Activated effector memory CD4-positive, alpha-beta T cell treated with anti-CD3 and anti-CD28 coated beads, Interleukin-2, amount 50 U/mL, for 16 hours (primary cell): ENCODE measurements around the gene PRSS8.
"Not testable (repeated sequence)": the region's sequence is repeated elsewhere in the genome, so short reads cannot be mapped to it uniquely, and the experiment has no call there.

ENCODE experiments used
- DNase-seq: peaks from one replicate; pipeline ENCODE4 v3.0.0-alpha.2; 2020

PRSS8 gene

DNA sequence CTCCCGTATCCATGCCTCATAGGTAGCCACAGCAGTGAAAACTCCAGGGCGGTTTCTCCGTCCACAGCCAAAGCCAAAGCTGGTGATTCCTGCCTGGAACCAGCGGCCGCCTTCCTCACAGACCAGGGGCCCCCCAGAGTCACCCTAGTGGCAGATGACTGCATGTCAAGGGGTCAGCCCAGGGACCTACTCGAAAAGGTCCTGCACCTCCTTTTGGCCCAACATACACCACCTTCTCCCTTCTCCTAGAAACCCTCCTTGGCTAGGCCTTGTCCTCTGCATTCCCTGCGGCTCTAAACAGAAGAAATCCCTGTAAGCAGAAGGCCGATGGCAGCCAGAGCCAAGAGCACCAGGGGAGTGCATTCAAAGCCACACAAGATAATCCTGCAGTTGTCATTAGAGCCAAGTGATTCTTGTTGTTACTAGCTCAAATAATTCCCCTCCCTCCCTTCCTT is 8.2 kb upstream of the PRSS8 start:
- DNase-seq = no peak

DNA sequence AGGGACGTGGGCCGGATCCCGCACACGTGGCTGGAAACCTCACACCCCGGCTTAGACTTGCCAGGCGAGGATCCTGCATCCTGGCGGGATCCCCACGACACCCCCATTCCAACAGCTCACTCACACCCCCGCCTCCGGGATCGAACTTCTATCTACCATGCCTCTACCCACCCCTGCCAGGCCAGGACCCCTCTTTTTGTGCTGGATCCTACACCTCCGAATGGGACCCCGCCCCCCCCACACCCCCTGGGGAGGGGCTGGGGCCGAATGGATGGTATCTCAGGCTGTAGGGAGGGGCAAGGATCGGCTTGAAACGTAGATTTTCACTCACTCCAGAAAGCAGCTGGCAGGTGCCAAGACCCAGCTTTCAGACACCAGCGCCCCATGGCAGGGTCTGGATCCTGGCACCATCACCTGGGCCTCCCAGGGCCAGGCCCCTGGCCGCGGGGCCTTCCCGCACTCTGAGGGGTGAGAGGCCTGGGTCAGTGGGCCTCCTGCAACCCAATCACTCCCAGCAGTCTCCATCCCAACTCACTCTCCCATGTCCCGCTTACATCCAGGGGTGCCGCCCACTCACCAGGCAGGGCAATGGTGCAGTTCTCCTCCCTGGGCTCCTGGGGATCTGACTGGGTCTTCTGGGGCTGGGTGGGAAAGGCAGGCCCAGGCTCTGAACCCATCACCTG is 7.6 kb upstream of the PRSS8 start:
- no peak for DNase-seq

DNA sequence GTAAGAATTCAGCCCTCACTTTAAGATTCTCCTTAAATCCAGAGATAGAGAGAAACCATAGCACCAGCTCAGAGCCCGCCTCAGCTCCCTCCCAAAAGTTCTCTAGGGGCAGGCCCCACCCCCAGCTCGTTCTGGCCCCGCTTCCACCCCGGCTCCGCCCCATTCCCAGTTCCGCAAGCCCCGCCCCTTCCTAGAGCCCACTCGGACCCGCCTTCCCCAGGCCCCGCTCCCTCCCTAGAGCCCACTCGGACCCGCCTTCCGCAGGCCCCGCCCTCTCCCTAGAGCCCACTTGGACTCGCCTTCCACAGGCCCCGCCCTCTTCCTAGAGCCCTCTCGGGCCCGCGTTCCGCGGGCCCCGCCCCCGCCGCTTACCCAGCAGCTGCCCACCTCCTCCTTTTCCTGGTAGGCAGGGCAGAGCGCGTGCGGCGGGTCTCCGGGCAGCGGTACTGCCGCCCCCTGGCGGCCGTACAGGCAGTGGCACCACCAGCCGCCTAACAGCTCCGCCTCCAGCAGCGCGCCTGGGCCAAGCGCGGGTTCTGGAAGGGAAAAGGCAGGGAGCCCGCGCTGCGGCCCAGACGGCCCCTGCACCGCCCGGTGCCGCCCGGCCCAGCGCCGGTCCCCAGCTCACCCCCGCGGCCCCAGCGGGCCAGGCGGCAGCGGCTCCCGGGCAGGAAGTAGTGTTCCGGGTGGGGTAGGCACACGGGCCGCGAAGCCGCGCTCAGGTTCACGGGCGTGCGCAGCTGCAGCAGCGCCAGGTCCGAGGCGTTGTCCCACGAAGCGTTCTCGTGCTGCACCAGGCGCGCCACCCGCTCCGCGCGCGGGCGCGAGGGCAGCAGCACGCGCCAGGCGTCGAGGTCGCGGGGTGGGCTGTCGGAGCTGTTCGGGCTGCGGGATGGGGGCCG is 6.8 kb upstream of the PRSS8 start:
- DNase-seq = peak; percentile 98

DNA sequence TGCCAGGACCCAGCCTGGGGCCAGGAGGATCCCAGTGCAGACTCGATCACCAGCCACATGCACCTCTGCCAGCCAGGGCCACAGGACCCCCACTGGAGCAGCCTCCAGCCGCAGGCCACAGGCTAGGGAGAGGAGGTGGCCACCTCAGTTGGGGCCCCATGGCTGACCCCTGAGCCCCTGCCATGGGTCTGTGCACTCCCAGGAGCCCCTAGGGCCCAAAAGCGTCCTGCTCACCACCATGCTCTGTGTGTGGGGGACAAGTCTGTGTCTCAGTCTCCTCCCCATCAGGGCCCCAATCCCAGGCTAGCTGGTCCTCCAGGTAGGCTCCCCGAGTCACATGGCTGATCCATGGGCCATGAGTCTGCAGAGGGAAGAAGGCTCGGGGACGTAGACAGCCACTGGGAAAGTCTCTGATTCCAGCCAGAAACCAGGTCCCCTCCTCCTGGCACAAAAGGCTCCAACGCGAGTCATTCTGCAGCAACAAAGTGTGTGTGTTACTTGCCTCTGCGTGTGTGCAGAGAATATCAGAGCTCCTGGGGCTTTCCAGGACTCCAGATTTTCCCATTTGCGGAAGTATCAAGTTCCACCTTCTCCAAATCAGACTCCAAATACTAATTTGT is 6.1 kb upstream of the PRSS8 start:
- DNase-seq = peak; percentile 65

DNA sequence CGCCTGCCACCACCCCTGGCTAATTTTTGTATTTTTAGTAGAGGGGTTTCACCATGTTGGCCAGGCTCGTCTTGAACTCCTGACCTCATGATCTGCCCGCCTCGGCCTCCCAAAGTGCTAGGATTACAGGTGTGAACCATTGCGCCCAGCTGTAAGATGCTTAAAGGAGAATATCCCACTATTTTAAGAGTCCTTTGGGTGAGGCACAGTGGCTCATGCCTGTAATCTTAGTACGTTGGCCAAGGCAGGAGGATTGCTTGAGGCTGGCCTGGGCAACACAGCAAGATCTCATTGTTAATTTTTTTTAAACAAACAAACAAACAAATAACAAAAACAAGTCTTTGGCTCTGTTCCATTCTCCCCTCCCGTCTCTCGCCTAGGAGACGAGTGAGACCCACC is 5.5 kb upstream of the PRSS8 start:
- not testable (repeated sequence) for DNase-seq

DNA sequence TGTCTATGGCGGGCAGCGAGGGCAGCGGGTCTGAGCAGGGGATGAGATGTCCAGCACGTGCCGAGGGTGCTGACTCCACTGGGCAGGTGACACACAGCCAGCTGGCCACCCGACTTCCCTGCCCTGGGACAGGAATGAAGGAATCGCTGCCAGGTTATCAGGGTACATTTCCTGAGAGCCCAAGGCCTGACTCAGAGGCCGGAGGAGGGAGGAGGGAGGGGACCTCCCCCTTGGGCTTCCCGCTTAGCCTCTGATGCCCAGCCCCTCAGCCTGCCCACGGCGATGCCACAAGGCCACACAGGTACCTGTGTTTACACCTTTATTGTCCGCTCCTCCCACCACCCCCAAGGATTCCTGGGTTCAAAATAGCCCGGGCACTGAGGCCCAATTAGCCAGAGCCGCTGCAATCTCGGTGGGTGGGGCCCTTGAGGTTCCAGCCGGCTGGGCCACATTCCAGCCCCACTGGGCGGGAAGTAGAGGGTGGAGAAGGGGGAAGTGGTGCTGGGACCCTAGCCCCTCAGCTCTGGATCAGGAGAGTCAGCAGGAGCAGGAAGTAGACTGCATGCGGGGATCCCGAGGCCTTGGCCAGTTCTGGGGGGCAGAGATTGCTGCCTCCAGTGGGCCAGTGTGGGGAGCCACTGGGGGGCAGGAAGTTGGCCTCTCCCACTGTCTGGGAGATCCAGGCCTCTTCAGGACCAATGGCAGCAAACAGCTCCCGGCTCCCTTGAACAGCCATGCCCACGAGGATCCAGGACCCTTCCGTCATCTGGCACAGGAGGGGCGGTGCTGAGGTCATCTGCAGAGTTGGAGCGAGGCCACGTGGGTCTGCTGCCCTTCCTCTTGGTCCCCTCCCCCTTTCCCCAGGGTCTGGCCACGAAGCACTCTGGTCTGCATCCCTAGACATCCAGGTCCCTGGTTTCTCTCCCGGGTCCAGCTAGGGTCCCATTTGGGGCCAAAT is 3.4 kb upstream of the PRSS8 start:
- DNase-seq = no peak

DNA sequence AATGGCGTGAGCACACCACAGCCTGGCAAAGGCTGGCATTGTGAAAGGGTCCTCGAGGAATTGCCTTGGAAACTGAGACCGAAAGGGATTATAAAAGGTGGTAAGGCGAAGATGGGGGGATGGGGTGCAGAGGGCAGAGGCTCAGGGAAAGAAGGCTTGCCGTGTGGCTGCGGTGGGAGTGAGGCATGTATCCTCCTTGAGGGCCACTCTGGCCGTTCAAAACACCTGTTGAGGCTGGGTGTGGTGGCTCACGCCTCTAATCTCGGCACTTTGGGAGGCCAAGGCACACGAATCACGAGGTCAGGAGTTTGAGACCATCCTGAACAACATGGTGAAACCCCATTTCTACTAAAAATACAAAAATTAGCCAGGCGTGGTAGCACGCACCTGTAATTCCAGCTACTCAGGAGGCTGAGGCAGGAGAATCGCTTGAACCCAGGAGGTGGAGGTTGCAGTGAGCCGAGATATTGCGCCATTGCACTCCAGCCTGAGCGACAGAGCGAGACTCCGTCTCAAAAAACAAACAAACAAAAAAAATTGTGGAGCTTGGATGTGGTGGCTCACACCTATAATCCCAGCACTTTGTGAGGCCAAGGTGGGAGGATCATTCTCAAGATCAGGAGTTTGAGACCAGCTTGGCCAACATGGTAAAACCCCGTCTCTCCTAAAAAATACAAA is 1.4 kb upstream of the PRSS8 start:
- not testable (repeated sequence) for DNase-seq

DNA sequence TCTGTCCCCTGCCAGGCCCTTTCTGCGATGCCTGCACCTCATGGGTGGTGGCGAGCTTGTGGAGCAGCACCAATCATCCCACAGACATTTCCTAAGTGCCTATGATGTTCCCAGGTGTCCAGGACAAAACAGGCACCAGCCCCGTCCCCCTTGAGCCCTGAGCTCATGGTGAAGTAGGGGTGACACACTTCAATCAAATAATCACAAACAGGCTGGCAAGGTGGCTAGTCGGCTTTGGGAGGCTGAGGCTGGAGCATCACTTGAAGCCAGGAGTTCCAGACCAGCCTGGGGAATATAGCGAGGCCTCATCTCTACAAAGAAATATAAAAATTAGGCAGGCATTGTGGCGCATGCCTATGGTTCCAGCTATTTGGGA is 748 bp upstream of the PRSS8 start:
- DNase-seq = no peak

DNA sequence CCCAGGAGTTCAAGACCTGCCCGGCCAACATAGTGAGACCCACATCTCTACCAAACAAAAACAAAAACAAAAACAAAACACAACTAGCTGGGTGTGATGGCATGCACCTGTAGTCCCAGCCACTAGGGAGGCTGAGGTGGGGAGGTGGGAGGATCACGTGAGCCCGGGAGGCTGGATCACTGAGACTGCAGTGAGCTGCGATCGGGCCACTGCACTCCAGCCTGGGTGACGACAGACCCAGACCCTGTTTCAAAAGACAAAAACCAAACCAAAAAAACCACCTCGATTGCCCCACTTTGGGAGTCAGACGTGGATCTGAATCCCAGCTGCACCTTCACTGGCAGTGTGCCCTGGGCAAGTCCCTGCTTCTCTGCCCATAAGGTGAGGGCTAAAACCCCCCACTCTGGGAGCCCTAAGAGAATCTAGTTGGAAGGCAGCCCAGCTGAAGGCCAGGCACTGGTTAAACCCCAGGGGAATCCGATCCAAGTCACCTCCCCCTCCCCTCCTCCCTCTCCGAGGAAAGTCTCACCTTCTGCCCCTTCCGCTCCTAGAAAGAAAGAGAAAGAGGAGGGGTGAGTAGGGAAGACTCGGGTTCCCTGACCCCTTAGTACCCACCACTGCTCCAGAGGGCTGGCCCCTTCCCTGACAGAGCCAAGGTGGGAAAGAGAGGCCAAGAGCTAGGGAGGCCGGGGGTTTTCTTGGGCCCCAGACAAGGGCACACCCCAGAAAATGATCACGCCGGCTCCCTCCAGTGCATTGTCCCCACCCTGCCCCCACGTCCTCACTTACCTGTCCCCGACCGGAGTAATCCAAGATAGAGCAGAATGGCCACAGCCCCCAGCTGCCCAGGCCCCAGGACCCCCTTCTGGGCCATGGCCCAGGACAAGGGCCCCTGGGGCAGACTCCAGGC is 647 bp downstream of the PRSS8 start:
- DNase-seq = no peak

DNA sequence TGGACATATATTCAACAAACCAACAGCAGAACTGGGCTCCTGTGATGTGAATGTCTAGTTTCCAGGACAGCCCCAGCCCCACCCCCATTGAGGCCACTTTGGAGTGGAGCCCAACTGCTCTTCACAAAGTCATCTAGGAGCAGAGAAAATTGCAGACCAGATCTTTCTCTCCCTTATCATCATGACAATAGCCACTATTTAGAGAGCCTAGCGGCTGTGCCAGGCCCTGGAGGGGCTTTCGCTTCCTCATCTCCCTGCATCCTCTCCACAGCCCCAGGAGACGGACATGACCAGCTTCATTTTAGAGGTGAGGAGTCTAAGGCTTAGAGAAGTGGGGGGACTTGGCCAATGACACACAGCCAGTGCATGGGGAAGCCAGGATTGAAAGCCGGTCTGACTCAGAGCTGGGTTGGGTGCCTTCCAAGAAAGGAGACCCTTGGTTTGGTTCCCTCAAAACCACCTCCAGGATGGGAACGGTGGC is 1.4 kb downstream of the PRSS8 start:
- DNase-seq = no peak

DNA sequence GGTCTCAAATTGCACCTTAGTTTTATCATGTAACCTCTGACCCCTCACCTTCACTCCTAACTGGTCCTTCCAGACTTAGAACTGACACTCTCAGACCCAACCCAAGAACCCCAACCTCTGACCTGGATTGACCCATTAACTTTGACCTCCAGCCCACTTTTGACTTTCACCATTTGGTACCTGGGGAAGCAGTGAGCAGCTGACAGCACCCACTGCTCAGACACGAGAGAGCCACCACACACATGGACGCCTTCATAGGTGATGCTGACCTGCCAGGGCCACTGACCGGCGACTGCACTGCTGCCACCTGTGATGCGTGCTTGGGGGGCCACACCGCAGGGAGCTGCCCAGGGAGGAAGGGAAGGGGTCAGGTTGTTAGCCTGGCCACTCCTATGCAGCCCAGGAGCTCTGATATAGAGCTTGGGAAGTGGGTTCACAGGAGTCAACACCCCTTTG is 2.5 kb downstream of the PRSS8 start:
- no peak for DNase-seq

DNA sequence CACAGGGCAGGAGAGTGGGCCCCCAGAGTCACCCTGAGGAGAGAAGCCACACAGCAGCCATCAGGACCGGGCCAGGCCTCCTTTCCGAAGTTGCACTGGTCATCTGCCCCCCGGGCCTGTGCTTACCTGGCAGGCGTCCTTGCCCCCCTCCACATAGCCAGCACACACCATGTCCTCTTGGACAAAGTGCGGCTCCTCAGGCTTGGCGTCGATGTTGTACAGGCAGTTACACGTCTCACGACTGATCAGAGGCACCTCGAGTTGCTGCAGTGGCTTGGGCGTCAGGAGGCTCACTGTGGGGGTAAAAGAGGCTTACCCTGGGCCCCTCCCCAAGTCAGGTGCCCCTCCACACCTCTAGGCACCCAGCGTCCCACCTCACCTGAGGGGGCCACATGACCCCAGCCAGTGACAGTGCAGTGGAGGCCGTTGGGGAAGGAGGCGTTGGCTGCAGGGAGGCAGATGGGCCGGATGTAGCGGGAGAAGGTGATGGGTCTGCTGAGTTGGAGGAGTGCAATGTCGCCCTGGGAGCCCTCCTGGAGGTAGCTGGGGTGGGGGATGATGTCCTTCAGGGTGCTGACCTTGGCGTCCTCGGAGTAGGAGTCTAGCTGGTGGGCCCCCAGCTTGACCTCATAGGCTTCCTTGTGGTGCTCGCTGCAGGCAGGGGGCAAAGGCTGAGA is 3.1 kb downstream of the PRSS8 start:
- no peak for DNase-seq

DNA sequence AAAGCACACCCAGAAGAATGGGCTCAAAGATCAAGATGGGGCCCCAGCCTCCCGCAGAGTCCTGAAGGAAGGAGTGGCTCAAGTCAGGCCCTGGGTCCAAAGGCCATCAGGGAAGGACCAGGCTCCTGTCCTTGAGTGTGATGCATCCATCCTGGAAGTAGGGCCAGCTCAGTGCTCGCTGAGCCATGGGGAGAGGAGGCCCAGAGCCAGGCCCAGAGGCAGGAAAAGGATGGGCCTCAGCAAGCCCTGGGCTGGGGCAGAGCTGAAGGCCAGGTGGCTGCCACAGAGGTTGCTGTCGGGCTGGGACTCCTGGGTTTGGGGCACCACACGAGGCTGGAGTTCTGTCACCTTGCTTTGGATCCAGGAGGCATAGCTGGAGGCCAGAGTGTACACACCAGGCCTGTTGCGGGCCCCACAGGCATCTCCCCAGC is 3.7 kb downstream of the PRSS8 start:
- no peak for DNase-seq

DNA sequence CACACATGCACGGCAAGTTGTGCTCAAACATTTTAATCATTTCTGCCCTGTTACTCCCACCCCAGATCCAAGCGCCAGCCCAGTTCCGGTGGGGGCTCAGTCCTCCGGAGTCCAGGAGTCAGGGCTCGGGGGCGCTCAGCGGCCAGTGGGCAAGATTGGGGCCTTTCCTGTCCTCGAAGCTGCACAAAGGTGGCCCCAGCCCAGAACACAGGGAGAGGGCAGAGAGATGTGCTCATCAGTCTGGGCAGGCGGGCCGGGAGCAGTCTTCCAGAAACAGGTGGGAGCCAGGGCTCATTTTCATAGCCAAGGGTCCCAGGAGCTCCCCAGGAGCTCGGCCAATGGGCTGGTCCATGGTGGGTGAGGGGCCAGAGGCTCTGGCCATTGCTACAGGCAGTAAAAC is 4.1 kb downstream of the PRSS8 start:
- no peak for DNase-seq

DNA sequence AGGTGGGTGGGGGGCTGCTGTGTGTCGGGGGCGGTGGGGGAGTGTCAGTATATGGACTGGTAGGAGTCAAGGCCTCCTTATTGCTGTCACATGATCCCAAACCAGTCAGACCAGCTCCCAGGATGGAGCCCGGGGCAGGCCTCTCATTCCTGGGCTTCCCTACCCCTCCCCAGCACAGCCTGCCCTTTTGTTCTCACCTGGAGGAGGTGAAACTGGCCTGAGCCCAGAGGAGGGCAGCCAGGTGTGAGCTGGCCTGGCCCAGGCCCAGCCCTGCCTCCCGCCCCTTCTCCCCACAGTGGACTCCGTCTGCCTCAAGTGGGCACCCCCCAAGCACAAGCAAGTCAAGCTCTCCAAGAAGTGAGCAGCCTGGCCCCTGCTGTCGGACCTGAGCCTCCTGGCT is 4.6 kb downstream of the PRSS8 start:
- no peak for DNase-seq

DNA sequence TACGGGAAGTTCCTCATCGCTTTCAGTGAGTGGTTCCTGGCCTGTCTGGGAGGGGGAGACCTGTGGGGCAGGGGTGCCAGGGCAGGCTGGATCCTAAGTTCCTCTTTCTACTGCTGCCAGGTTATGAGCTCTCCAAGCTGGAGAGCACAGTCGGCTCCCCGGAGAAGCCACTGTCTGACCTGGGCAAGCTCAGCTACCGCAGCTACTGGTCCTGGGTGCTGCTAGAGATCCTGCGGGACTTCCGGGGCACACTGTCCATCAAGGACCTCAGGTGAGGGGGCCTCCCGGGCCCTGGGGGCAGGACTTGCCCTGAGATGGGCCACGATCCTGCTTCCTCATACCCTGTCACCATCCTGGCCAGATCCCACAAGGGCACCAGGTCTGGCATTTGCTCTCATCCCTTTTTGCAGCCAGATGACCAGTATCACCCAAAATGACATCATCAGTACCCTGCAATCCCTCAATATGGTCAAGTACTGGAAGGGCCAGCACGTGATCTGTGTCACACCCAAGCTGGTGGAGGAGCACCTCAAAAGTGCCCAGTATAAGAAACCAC is 5.1 kb downstream of the PRSS8 start:
- no peak for DNase-seq

DNA sequence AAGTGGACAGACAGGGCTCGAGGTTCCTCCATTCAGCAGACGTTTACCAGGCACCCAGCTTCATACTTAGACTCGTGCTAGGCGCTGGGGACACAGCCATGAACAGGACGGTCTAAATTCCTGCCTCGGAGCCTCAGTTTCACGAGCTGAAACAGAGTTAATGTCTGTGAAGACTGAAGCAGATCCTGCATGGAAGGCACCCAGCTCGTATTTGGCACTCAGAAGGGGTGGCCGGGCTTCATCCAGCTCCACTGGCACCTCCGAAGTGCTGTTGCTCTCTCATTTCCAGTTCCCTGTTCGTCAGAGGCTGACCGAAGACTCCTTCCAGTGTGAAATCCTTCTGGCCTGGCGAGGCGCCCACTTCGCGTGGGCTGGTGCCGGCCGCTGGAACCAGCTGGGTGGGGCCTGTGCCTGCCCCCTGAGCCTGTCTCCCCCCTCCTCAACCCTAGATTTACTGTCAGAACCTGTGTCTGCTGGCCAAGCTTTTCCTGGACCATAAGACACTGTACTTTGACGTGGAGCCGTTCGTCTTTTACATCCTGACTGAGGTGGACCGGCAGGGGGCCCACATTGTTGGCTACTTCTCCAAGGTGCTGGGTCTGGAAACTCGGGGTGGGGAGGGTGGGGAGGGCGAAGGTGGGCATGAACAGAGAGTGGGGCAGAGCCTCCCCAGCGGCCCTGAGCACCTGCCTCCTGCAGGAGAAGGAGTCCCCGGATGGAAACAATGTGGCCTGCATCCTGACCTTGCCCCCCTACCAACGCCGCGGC is 5.8 kb downstream of the PRSS8 start:
- no peak for DNase-seq

DNA sequence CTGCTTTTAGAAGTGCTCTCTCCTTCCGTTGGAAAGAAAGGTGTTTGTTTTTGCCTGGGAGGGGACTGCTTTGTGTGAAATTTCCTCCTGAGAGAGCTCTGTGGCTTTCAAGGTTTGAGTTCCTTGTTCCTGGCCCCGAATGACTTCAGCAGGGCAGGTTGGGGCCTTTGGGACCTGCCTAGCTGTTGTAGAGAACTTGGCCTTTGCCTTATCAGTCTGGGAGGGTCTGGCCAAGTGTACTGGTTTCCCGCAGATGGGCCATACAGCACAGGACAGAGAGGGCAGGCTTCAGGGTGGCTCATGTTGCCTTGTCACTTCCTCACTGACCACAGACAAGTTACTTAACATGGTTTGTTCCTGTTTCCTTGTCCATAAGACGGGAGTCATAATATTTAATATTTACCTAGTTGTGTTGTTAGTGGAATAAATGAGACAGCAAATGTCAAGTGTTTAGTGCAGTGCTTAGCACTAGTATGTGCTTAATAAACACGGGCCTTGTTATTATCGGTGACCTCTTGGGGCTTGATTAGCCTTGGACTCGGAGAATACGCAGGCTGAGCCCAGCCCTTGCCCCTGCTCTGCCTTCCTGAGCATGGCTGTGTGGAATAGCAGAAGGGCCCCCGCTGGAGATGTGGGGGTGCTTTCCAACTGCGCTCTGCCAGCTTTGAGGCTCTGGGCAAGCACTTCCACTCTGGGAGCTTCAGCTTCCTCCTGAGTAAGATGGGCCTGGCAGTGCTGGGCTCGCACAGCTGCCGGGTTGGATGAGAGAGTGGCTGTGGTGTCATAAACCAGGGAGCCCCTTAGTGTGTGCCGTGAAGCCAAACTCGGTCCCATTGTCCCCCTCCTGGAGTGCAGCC is 6.6 kb downstream of the PRSS8 start:
- DNase-seq = no peak
